HCT116 (cell line): ENCODE measurements around the gene TCEAL9. TPM values are rescaled to one million over a fixed set of nuclear protein-coding genes. Genes with fewer than 3 reads are reported as not detected.
"Not testable (repeated sequence)": the region's sequence is repeated elsewhere in the genome, so short reads cannot be mapped to it uniquely, and the experiment has no call there.

Source experiments
- ATAC-seq: fragments of 200-7000 bp; cut with Tn5 transposase; 2 replicates; pipeline ENCODE4 v1.9.1; 2020; ENCODE audit warnings: mild to moderate bottlenecking, moderate library complexity
- BruUV-seq: library from RNA; stranded (reverse); fragments of 400-500 nt; replicated peaks from 2 replicates; lab custom pipeline; 2021; lab: Mats Ljungman, UMichigan
- CTCF ChIA-PET: fragments of 300-600 bp; sonication (Branson Sonifier 250); formaldehyde crosslinking; loops from one replicate; lab custom pipeline; 2021; ENCODE audit warnings: antibody characterized with exemption; lab: Charles Lee
- POLR2A ChIA-PET: fragments of 300-600, 350-600 bp; sonication (Branson Sonifier 250); formaldehyde crosslinking; loops from one replicate; lab custom pipeline; 2021; ENCODE audit warnings: antibody characterized with exemption; lab: Charles Lee
- RAD21 ChIA-PET, 2 experiments: fragments of 300-600 bp; sonication (Branson Sonifier 250); formaldehyde crosslinking; loops; one replicate each; lab custom pipeline; 2023; ENCODE audit warnings: low total read pairs in 2 of 2; ENCODE audit not compliant: uncharacterized antibody in 2 of 2, unreplicated experiment in 2 of 2, low non-redundant PET in 1 of 2; lab: Charles Lee
- DNase-seq: peaks from one replicate; pipeline ENCODE4 v3.0.0-alpha.2; 2010; ENCODE audit warnings: low read depth, low spot score
- H2AFZ ChIP-seq: fragments of 200-600 bp; shearing (Covaris generic), sonication (generic); 2 replicates; pipeline ENCODE4 v1.6.1; 2017; ENCODE audit warnings: low read depth, mixed run types, mixed read lengths, antibody characterized with exemption, low read length; ENCODE audit not compliant: poor library complexity, severe bottlenecking
- H3K27ac ChIP-seq: 2 replicates; pipeline ENCODE4 v1.5.1; 2012; ENCODE audit warnings: low read depth, low read length
- H3K27me3 ChIP-seq: fragments of 200-600 bp; sonication (generic); 2 replicates; pipeline ENCODE4 v1.6.1; 2016; ENCODE audit warnings: mixed run types, low read length, mixed read lengths; ENCODE audit not compliant: insufficient read depth
- H3K36me3 ChIP-seq, 2 experiments: fragments of 200-500 bp in 1 of 2; fragments of 200-600 bp in 1 of 2; sonication (Bioruptor generic) in 1 of 2; sonication (generic) in 1 of 2; 2 replicates each; pipeline versions ENCODE4 v1.5.1 to v1.6.1; 2014 to 2016; ENCODE audit warnings: low read length in 2 of 2, inconsistent platforms in 1 of 2, mixed read lengths in 1 of 2, mixed run types in 1 of 2; ENCODE audit not compliant: insufficient read depth in 2 of 2, control insufficient read depth in 1 of 2
- H3K4me1 ChIP-seq, 2 experiments: fragments of 200-600 bp in 1 of 2; sonication (generic) in 1 of 2; 2 replicates each; pipeline versions ENCODE4 v1.5.1 to v1.6.1; 2012 to 2017; ENCODE audit warnings: low read length in 2 of 2, inconsistent platforms in 1 of 2, mild to moderate bottlenecking in 1 of 2, mixed read lengths in 1 of 2, mixed run types in 1 of 2, moderate library complexity in 1 of 2; ENCODE audit not compliant: insufficient read depth in 2 of 2, control insufficient read depth in 1 of 2
- H3K4me2 ChIP-seq: fragments of 200-600 bp; sonication (generic); 2 replicates; pipeline ENCODE4 v1.6.1; 2017; ENCODE audit warnings: mixed run types, low read length, mixed read lengths
- H3K4me3 ChIP-seq, 2 experiments: fragments of 200-600 bp in 1 of 2; sonication (generic) in 1 of 2; replicated peaks in 1 of 2; 2 replicates each; pipeline ENCODE4 v1.5.1; 2011 to 2016; ENCODE audit warnings: low read length in 2 of 2, control low read depth in 1 of 2, low read depth in 1 of 2, mild to moderate bottlenecking in 1 of 2, mixed read lengths in 1 of 2, mixed run types in 1 of 2
- H3K79me2 ChIP-seq: fragments of 200-600 bp; sonication (generic); 2 replicates; pipeline ENCODE4 v1.6.1; 2017; ENCODE audit warnings: mild to moderate bottlenecking, mixed run types, low read length, moderate library complexity, mixed read lengths; ENCODE audit not compliant: insufficient read depth
- H3K9ac ChIP-seq: fragments of 200-600 bp; sonication (generic); 2 replicates; pipeline ENCODE4 v1.6.1; 2016; ENCODE audit warnings: low read length, mixed read lengths
- H3K9me2 ChIP-seq: fragments of 200-600 bp; sonication (generic), shearing (Covaris generic); 2 replicates; pipeline ENCODE4 v1.6.1; 2017; ENCODE audit warnings: mixed run types, mild to moderate bottlenecking, moderate library complexity; ENCODE audit not compliant: insufficient read depth
- H3K9me3 ChIP-seq, 2 experiments: fragments of 200-500 bp in 1 of 2; fragments of 200-600 bp in 1 of 2; sonication (Bioruptor generic) in 1 of 2; sonication (generic) in 1 of 2; 2 replicates each; pipeline ENCODE4 v1.6.1; 2014 to 2017; ENCODE audit warnings: low read length in 2 of 2, mixed read lengths in 2 of 2, inconsistent platforms in 1 of 2, low read depth in 1 of 2, mild to moderate bottlenecking in 1 of 2, mixed run types in 1 of 2, moderate library complexity in 1 of 2; ENCODE audit not compliant: control insufficient read depth in 1 of 2, insufficient read depth in 1 of 2
- H4K20me1 ChIP-seq: fragments of 200-600 bp; sonication (generic), shearing (Covaris generic); 2 replicates; pipeline ENCODE4 v1.6.1; 2017; ENCODE audit warnings: mixed run types, mild to moderate bottlenecking, moderate library complexity; ENCODE audit not compliant: insufficient read depth
- ATF3 ChIP-seq: IDR thresholded peaks from 2 replicates; pipeline ENCODE4 v1.6.1; 2012
- CBX3 ChIP-seq: IDR thresholded peaks from 2 replicates; pipeline ENCODE4 v1.6.1; 2012; ENCODE audit warnings: low read depth
- ELF1 ChIP-seq: IDR thresholded peaks from 2 replicates; pipeline ENCODE4 v1.6.1; 2012; ENCODE audit warnings: low read depth, borderline replicate concordance
- EZH2 ChIP-seq: fragments of 200-600 bp; sonication (generic); IDR thresholded peaks from 2 replicates; pipeline ENCODE4 v1.6.1; 2017; ENCODE audit warnings: antibody characterized with exemption, mixed run types
- FOSL1 ChIP-seq: IDR thresholded peaks from 2 replicates; pipeline ENCODE4 v1.6.1; 2012; ENCODE audit warnings: low read depth
- JUND ChIP-seq: IDR thresholded peaks from 2 replicates; pipeline ENCODE4 v1.6.1; 2012
- MAX ChIP-seq: IDR thresholded peaks from 2 replicates; pipeline ENCODE4 v1.6.1; 2012
- RAD21 ChIP-seq: IDR thresholded peaks from 2 replicates; pipeline ENCODE4 v1.6.1; 2012; ENCODE audit warnings: low read depth, mild to moderate bottlenecking
- SIN3A ChIP-seq: IDR thresholded peaks from 2 replicates; pipeline ENCODE4 v1.6.1; 2012; ENCODE audit warnings: low read depth
- TCF7L2 ChIP-seq: IDR thresholded peaks from 2 replicates; pipeline ENCODE4 v1.7.0; 2011; ENCODE audit warnings: borderline replicate concordance, inconsistent platforms; ENCODE audit not compliant: insufficient read depth, insufficient read length; ENCODE audit errors: extremely low read depth
- YY1 ChIP-seq: IDR thresholded peaks from 2 replicates; pipeline ENCODE4 v1.6.1; 2011; ENCODE audit warnings: low read length, low read depth, moderate library complexity, mild to moderate bottlenecking; ENCODE audit not compliant: insufficient replicate concordance; ENCODE audit errors: extremely low read depth
- ZBTB33 ChIP-seq: IDR thresholded peaks from 2 replicates; pipeline ENCODE4 v1.6.1; 2011; ENCODE audit warnings: mild to moderate bottlenecking, low read length, moderate library complexity; ENCODE audit not compliant: insufficient replicate concordance; ENCODE audit errors: extremely low read depth
- ZFX ChIP-seq: fragments of 450-650 bp; IDR thresholded peaks from 2 replicates; pipeline ENCODE4 v1.6.1; 2017
- ZNF274 ChIP-seq: fragments of 200-500 bp; sonication (Bioruptor generic); IDR thresholded peaks from 2 replicates; pipeline ENCODE4 v1.6.1; 2014; ENCODE audit warnings: mild to moderate bottlenecking, low read depth, low read length, inconsistent platforms
- intact Hi-C: fragments of 100-400 bp; cut with micrococcal nuclease; formaldehyde crosslinking; loops from 2 replicates; pipeline ENCODE4 v1.10.0; 2022
- total RNA-seq: library from RNA; stranded (reverse); gene quantifications from one replicate; pipeline ENCODE4 v1.2.1, GENCODE V29; 2021; ENCODE audit not compliant: unreplicated experiment

Gene TCEAL9
- total RNA-seq, 1 experiment from 2014 or later = 28.8 TPM

GRCh38 chrX:103384672-103385071 lies 28.4 kb downstream of the TCEAL9 start:
- Histone ChIP-seq H4K20me1 (no peaks in the 10 kb centered on the region), H3K36me3 (no peaks in the 10 kb centered on the region), H3K79me2 (no peaks in the 10 kb centered on the region), H3K9me2 (no peaks in the 10 kb centered on the region), H3K27me3 (no peaks in the 10 kb centered on the region), H3K27ac (no peak overlapping the region), H3K9me3 (no peaks in the 10 kb centered on the region), H3K9ac (no peak overlapping the region), H3K4me2 (no peak overlapping the region), H2AFZ (no peak overlapping the region), H3K4me1 (no peaks in the 10 kb centered on the region), H3K4me3 (no peak overlapping the region)
- no peak for DNase-seq
- no TSS peak for BruUV-seq
- CTCF ChIA-PET = no interaction called here
- no peak for ATAC-seq
- POLR2A ChIA-PET = no interaction called here
- no peak for TF ChIP-seq JUND
- no peak for TF ChIP-seq ZNF274
- no peak for TF ChIP-seq RAD21
- no peak for TF ChIP-seq YY1
- TF ChIP-seq SIN3A = no peak
- no peak for TF ChIP-seq FOSL1
- no peak for TF ChIP-seq ZFX
- no peak for TF ChIP-seq ATF3
- no peak for TF ChIP-seq MAX
- TF ChIP-seq EZH2 = no peak
- no peak for TF ChIP-seq TCF7L2
- no peak for TF ChIP-seq CBX3
- no peak for TF ChIP-seq ELF1
- no peak for TF ChIP-seq ZBTB33
- RAD21 ChIA-PET = no interaction called here
- intact Hi-C loops = no loop called here

GRCh38 chrX:103385283-103385830 lies 29.1 kb downstream of the TCEAL9 start:
- H3K4me3 ChIP-seq, CTCF ChIA-PET, intact Hi-C loops, RAD21 ChIA-PET, H4K20me1 ChIP-seq, BruUV-seq, H3K9me2 ChIP-seq, H3K27ac ChIP-seq, H3K4me2 ChIP-seq, H3K27me3 ChIP-seq, H3K36me3 ChIP-seq, H3K79me2 ChIP-seq, H2AFZ ChIP-seq, POLR2A ChIA-PET, H3K9ac ChIP-seq, H3K4me1 ChIP-seq, DNase-seq, H3K9me3 ChIP-seq, ATAC-seq: not testable (repeated sequence)
